HuH-7.5 (cell line): ENCODE data around the gene DGKH.
"Not testable (repeated sequence)": the region's sequence is repeated elsewhere in the genome, so short reads cannot be mapped to it uniquely, and the experiment has no call there.

Source experiments
- DNase-seq: peaks from one replicate; pipeline ENCODE4 v3.0.0; 2011; ENCODE audit warnings: low spot score

Gene DGKH

GRCh38 chr13:42071672-42072419, 23.4 kb downstream of the DGKH start:
- DNase-seq, result no peak

- no peak for DNase-seq
These were observed 25.2 kb downstream of the DGKH start for GRCh38 chr13:42073683-42074082.

GRCh38 chr13:42075517-42075916, 27.1 kb downstream of the DGKH start:
- no peak for DNase-seq

- DNase-seq, result no peak
These were observed 27.9 kb downstream of the DGKH start for GRCh38 chr13:42076309-42076713.

GRCh38 chr13:42078128-42078808, 29.8 kb downstream of the DGKH start:
- peak; percentile 6 for DNase-seq

- no peak for DNase-seq
These were observed 34.8 kb downstream of the DGKH start for GRCh38 chr13:42083138-42083770.

- DNase-seq, result no peak
These were observed 36.3 kb downstream of the DGKH start for GRCh38 chr13:42084722-42085121.

GRCh38 chr13:42086582-42086981, 38.1 kb downstream of the DGKH start:
- DNase-seq, result no peak

GRCh38 chr13:42094516-42095040, 46.1 kb downstream of the DGKH start:
- DNase-seq, result no peak

- DNase-seq, result not testable (repeated sequence)
These were observed 47.8 kb downstream of the DGKH start for GRCh38 chr13:42096222-42096621.

- no peak for DNase-seq
These were observed 51.7 kb downstream of the DGKH start for GRCh38 chr13:42099962-42100675.

- DNase-seq, result no peak
These were observed 52.5 kb downstream of the DGKH start for GRCh38 chr13:42100960-42101359.

GRCh38 chr13:42101821-42102585, 53.6 kb downstream of the DGKH start:
- DNase-seq, result no peak

GRCh38 chr13:42102961-42103865, 54.8 kb downstream of the DGKH start:
- DNase-seq, result no peak

- DNase-seq, result no peak
These were observed 58.5 kb downstream of the DGKH start for GRCh38 chr13:42106998-42107397.

GRCh38 chr13:42107421-42107820, 59.0 kb downstream of the DGKH start:
- no peak for DNase-seq

- DNase-seq, result no peak
These were observed 59.8 kb downstream of the DGKH start for GRCh38 chr13:42108217-42108616.

- no peak for DNase-seq
These were observed 61.5 kb downstream of the DGKH start for GRCh38 chr13:42109957-42110356.

- peak; percentile 11 for DNase-seq
These were observed 62.1 kb downstream of the DGKH start for GRCh38 chr13:42110410-42111155.

- no peak for DNase-seq
These were observed 64.4 kb downstream of the DGKH start for GRCh38 chr13:42112864-42113263.
